Choroid plexus epithelial cell (primary cell): ENCODE measurements around the gene YPEL4.

Experiments
- DNase-seq: peaks from one replicate; pipeline ENCODE4 v3.0.0-alpha.2; 2010; ENCODE audit warnings: low read depth
- H3K4me3 ChIP-seq: 2 replicates; pipeline ENCODE4 v1.5.1; 2011; ENCODE audit warnings: low read depth, mild to moderate bottlenecking, control low read depth, low read length, moderate library complexity
- TF ChIP-seq, protein P1 (sequence below): conservative IDR thresholded peaks from 2 replicates; pipeline ENCODE4 v1.5.1; 2011; ENCODE audit warnings: low read depth, mild to moderate bottlenecking, control low read depth, inconsistent platforms, low read length, moderate library complexity

The YPEL4 gene

DNA sequence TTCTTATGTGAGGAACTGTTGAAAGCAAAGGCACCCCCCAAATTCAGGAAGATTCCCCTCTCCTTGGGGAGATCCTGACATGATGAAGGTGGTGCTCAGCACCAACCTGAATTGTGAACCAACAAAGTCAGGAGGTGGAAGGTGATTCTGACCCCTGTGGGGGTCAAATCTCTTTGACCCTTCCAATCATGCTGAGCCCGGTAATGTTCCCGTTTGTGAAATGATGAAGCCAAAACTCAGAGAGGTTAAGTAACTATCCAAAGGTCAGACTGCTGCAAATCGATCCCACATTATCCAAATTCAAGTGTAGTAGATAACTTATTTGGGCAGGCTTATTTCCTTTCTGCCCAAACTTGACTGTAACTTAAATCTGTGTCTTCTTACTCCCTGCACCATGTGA, 33.1 kb downstream of the YPEL4 start:
- DNase-seq: no peak
- TF ChIP-seq, protein P1, sequence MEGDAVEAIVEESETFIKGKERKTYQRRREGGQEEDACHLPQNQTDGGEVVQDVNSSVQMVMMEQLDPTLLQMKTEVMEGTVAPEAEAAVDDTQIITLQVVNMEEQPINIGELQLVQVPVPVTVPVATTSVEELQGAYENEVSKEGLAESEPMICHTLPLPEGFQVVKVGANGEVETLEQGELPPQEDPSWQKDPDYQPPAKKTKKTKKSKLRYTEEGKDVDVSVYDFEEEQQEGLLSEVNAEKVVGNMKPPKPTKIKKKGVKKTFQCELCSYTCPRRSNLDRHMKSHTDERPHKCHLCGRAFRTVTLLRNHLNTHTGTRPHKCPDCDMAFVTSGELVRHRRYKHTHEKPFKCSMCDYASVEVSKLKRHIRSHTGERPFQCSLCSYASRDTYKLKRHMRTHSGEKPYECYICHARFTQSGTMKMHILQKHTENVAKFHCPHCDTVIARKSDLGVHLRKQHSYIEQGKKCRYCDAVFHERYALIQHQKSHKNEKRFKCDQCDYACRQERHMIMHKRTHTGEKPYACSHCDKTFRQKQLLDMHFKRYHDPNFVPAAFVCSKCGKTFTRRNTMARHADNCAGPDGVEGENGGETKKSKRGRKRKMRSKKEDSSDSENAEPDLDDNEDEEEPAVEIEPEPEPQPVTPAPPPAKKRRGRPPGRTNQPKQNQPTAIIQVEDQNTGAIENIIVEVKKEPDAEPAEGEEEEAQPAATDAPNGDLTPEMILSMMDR: no peak
- H3K4me3 ChIP-seq: no peak overlapping the region

DNA sequence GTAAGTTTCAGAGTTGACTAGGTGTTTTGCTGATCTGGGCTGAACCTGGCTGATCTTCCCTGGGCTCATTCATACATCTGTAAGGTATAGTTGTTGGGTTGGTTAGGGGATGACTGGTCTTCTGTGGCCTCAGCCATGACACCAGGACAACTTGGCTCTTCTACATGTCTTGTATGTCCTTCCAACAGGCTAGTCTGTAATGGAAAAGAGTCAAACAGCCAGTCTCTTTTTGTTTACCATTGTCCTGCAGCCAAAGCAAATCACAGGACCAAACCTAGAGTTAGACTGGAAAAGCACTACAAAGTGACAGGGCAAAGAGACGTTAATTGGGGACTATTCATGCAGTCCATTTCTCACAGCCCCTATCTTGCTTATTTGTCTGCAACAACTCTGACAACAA, 34.4 kb downstream of the YPEL4 start:
- TF ChIP-seq, protein P1: no peak
- H3K4me3 ChIP-seq: no peak overlapping the region
- no peak for DNase-seq

DNA sequence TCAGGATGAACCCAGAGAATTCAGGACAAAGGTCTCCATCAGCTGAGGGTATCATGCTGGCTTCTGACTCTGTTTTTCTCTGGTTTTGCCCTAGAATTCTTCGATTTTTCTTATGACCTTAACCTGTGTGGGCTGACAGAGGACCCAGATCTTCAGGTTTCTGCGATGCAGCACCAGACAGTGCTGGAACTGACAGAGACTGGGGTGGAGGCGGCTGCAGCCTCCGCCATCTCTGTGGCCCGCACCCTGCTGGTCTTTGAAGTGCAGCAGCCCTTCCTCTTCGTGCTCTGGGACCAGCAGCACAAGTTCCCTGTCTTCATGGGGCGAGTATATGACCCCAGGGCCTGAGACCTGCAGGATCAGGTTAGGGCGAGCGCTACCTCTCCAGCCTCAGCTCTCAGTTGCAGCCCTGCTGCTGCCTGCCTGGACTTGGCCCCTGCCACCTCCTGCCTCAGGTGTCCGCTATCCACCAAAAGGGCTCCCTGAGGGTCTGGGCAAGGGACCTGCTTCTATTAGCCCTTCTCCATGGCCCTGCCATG, 35.4 kb downstream of the YPEL4 start:
- H3K4me3 ChIP-seq: no peak overlapping the region
- DNase-seq: no peak
- TF ChIP-seq, protein P1: no peak

DNA sequence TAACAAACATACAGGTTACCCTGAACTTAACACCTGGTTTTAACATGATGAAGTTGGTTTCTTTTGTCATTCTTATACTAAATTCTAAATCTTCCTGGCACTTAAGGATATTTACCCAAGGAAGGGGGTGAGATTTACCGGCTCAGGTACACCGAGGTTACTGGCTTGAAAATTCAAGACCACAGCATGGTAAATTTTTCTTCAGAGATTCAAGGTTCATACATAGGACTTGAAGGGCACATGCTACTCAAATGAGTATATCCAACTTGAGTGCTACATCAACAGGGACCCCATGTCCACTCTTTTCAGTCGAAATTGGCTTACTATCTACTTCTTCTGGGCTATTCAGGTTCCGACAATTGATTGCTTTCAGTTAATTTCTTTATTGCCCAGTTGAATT, 39.5 kb downstream of the YPEL4 start:
- no peak overlapping the region for H3K4me3 ChIP-seq
- TF ChIP-seq, protein P1: no peak
- no peak for DNase-seq

DNA sequence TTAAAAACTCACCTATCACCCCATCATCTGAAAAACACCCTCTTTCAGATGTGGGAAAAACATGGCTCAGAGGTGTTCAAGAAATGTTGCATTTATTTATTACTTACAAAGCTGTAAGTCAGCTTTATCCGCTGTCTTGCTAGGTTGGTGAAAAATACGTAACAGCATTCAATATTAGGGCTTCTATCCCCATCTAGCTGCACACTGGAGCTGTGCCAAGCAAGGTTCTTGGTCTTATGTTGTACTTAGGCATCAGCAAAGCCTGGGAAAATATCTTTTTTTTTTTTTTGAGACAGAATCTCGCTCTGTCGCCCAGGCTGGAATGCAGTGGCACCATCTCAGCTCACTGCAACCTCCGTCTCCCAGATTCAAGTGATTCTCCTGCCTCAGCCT, 44.7 kb downstream of the YPEL4 start:
- no peak for DNase-seq
- no peak overlapping the region for H3K4me3 ChIP-seq
- TF ChIP-seq, protein P1: no peak

DNA sequence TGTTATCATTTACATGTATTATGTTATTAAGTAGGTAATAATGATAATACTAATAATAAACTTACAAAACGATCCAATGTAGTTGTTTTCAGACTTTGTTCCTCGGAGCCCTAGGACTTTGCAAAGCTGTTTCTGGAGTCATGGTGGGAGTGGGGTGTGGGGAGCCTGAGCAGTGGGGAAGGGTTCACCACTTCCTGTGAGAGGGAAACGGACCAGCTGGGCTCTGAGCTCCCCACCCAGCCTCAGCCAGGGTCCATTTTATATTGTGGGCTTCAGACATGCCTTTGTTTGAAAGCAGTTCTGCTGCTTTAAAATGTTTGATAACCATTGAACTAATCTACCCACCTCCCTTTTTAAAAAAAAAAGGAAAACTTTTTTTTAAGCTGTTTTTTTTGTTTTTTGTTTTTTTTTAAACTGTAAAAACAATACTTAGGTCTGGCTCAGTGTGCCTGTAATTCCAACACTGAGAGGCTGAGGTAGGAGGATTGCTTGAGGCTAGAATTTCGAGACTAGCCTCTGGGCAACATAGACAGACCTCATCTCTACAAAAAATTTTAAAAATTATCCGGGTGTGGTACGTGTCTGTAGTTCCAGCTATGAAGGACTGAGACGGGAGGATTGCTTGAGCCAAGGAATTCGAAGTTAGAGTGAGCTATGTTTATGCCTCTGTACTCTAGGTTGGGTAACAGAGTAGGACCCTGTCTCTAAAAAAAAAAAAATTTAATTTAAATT, 45.2 kb downstream of the YPEL4 start:
- no peak overlapping the region for H3K4me3 ChIP-seq
- TF ChIP-seq, protein P1: no peak
- no peak for DNase-seq

DNA sequence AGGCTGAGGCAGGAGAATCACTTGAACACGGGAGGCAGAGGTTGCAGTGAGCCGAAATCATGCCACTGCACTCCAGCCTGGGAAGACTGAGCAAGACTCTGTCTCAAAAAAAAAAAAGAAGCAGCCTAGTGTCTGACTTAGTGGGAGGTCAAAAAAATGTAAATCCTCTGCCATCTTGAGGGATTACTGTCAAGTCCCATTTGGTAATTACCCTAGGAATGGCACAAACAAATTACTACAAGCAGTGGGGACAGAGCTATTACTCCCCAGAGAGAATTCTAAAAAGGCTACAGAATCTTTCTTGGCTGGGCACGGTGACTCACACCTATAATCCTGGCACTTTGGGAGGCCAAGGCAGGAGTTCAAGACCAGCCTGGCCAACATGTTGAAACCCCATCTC, 48.4 kb downstream of the YPEL4 start:
- TF ChIP-seq, protein P1: no peak
- no peak for DNase-seq

More for the DNA sequence above, 48.4 kb downstream of the YPEL4 start:
- H3K4me3 ChIP-seq: no peak overlapping the region
